ENCODE results near the gene MDGA2.
"Not testable (repeated sequence)": the region's sequence is repeated elsewhere in the genome, so short reads cannot be mapped to it uniquely, and the experiment has no call there.

MDGA2 gene

DNA sequence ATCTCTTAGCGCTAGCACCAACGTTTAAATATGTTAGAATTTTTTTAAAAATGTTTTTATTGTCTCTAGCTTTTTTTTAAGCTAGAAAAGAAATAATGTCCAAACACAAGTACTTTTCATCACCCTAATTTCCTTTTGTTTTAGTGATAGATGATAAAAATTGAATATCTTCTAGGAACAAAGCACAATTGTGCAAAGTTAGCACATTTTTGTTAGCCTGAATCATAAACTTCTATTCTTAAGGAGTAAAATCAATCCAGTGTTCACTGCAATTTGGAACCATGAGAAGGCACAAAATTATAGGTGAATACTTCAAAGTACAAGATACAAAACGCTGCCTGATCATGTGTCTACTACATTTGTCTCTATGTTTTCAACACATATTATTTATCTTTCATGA, 615.4 kb downstream of the MDGA2 start:
- no peak for DNase-seq

GRCh38 chr14:47057364-47057763, 618.0 kb downstream of the MDGA2 start:
- no peak for DNase-seq

DNA sequence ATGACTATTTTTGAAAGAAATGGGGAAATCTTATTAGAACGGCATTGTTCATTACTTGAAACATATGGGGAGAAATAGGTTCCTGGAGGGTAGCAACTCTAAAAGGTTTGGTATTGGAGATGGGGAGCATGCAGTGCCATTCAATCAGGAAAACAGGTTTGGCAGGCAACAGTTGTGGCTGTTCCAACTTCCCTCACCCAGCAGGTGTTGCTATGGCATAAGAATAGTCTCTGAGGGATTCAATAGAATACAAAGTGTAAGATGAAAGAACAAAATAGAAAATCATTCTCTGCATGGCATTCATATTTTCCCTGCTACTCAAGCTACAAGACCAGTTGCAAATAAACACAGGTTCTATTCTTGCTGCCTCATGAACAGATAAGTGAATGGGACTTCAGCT, 630.6 kb downstream of the MDGA2 start:
- no peak for DNase-seq

DNA sequence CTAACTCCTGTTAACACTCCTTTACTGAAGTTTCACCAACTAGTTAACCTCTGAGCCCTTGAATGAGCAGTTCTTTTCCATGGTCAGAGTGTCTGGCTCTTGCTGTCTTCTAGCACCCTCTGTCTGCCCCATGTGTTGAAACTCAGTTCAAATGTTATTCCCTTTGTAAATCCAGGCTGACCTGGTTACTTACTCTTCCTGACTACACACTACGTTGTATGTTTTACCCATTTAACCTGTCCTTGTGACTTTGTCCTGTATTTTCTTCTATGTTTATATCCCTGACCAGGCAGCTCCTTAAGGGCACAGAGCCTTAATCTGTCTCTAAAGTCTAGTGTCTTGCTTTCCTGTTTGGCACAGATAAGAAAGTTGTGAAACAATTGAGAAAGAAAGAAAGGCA, 634.9 kb downstream of the MDGA2 start:
- DNase-seq: no peak

DNA sequence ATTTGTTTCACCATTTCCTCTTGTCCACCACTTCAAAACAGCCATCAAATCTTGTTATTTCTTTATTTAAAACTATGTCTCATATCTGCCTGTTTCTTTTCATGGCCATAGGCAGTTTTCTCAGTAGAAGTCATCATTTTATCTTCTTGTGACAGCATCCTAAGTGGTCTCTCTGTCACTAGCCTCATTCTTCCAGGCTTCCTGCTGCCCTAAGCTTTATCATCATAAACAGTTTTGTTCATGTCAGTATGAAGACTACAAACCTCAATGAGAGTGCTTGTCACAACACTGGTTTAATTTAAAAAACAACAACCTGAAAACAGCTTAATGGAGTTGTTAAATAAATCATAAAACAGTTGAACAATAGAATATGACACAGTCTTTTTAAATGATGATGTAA, 636.1 kb downstream of the MDGA2 start:
- DNase-seq: no peak

- DNase-seq: no peak
Observed at GRCh38 chr14:47022721-47023120, 652.7 kb downstream of the MDGA2 start.

DNA sequence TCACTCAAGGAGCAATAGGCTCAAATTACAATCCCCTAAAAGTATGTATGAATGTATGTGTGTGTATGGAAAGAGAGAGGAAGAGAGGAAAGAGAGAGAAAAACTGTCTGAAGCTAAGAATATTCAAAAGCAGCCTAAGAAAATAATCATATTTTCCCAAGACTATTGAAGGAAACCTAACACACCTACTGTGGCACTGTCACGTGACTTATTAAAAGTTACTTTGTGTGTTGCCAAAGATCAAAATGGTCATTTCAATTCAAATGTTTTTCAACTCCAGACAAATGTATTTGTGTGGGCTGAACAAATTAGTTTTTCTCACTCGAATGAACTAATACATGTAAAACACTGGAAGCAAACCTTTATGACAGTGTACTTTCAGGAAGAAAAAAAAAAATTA, 654.9 kb downstream of the MDGA2 start:
- no peak for DNase-seq

- no peak for DNase-seq
Observed at GRCh38 chr14:47012533-47013280, 662.7 kb downstream of the MDGA2 start.

DNA sequence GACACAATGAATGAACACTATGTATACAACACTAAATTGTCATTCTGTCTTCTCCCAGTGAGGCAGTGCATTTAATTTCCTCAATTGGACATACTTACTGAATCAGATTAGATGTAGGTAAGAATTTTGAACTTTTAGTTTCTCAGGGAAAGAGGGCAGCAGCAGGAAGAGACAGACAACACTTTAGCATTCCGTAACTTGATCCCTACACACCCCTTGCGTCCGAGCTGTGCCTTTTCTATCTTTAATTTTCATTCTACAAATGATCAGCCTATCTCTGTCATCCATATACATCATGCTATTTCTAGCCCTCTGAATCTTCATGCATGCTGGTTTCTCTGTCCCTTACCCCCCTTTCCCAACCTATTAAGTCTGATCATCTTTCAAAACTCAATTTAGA, 665.8 kb downstream of the MDGA2 start:
- no peak for DNase-seq

DNA sequence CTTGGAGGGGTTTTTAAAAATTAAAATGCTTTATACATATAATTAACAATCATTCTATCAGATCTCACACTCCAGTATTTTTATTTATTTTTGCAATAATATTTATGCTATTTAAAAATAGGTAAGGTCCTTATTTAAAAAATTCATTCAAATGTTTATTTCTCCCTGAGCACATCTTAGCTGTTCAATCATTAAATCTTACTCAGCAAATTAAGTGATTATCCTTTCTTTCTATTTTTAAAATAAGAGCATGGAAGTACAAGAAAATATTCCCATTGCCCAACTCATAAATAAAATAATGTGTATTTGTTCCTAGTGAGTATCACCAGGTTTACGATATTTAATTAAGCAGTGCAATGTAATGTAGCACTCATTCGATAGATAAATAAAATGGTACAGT, 666.7 kb downstream of the MDGA2 start:
- no peak for DNase-seq

GRCh38 chr14:46999661-47000060, 675.7 kb downstream of the MDGA2 start:
- DNase-seq: no peak

- no peak for DNase-seq
Observed at GRCh38 chr14:46989566-46989965, 685.8 kb downstream of the MDGA2 start.

DNA sequence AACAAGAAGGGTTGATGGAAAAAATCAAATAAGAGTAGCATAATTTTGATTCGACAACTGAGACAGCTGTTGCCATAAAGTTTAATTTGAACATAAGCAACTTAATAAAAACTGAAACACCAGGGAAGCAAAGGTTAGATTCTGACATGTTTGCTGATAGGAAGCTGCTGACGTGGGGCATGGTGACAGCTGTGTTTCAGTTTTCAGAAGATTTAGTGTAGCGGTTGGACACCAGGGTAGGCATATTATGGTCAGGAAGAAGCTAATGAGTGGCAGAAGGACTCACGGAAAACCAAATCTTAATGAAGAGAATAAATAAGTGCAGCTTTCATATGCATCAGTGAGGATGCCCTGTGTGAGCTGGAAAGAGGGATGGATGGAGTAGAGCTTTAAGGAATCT, 687.1 kb downstream of the MDGA2 start:
- DNase-seq: no peak

DNA sequence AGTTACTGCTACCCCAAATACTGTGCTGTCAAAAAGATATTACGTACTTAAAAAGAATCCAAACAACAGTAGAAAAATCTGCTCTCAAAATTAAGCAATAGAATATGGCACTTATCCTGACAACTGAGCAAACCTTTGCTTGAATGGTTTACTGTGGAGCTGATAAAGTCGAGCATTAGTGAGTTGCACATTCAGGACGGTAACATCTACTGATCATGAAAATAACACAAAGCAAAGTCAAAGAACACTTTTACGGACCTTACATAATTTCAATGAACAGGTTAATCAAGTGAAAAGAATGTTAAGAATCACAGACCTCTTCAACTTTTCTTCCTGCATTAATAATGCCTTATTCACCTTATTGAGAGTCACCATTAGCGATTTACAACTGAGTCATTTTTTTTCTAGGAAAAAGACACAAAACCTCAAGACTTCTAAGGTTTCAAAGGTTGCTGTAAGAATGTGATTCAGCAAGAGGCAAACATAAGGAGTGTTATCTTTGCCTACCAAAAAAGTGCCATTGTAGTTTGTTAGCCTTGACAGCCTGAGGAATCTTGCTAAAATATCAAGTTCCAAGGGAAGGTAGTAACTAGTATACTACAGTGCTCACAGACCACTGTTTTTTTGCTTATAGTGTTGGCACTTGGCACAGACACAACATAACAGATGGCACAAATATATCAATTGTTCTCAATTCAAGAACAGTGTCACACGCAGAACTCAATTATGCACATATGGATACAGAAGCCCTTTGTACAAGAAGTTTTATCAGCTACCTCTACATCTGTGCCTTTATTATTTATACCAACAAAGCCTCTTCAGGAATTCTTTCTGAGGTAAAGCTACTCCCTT, 689.6 kb downstream of the MDGA2 start:
- no peak for DNase-seq

- DNase-seq: no peak
Observed at GRCh38 chr14:46973295-46973694, 702.1 kb downstream of the MDGA2 start.

DNA sequence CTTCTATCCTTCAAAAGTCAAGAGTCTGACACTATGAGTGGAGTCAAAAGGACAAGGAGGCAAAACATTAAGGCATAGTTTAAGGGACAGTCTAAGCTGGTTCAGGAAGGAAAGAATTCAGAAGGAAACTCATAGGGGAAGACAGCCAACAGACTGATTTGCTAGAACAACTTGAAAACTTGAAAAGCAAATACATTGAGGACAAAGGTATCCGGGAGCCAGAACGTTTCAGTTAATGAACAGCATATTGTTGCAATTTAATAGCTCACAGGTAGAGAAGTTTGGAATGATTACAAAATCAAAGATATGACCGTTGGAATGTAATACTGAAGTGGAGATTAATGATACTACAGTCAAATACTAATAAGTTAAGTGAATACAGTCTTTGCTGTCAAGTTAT, 711.0 kb downstream of the MDGA2 start:
- no peak for DNase-seq

GRCh38 chr14:46951103-46951502, 724.3 kb downstream of the MDGA2 start:
- DNase-seq: no peak

GRCh38 chr14:46940611-46941010, 734.8 kb downstream of the MDGA2 start:
- no peak for DNase-seq

- DNase-seq: no peak
Observed at GRCh38 chr14:46920542-46920941, 754.9 kb downstream of the MDGA2 start.

DNA sequence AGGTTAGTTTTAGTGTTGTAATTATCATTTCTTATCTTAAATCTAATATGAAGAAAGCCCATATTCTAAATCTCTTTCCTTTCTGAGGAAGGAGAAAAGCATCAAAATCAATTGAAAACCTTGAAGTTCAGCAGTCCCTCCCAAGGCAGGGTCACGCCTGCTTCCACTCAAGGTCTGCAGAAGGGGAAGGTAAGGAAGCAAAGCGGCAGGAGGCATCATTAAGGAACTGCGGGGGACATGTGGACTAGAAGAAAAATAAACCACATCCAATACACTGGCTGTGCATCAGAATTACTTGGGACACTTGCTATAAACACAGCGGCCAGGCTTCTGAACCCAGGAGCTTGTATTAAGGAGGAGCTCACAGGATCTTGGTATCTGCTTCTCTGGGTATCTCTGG, 759.9 kb downstream of the MDGA2 start:
- not testable (repeated sequence) for DNase-seq

GRCh38 chr14:46902837-46903236, 772.6 kb downstream of the MDGA2 start:
- DNase-seq: no peak

- DNase-seq: no peak
Observed at GRCh38 chr14:46894476-46894875, 780.9 kb downstream of the MDGA2 start.

DNA sequence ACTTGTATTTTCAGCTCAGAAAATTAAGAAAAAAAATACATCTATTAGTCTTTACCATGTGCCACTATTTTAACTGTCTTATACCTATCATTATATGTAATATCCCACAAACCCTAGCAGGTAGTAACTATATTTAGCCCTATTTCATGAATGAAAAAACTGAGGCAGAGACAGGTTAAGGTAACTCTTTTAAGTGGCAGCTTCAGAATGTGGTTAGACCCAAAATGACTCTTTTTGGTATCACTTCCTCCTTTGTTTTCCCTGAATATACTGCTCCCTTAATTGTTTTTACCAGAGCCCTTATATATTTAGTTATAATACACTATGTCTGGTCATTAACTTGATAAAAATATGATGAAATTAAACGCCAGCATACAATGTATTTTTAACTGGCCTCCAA, 788.3 kb downstream of the MDGA2 start:
- DNase-seq: no peak

GRCh38 chr14:46885566-46885965, 789.8 kb downstream of the MDGA2 start:
- DNase-seq: no peak

DNA sequence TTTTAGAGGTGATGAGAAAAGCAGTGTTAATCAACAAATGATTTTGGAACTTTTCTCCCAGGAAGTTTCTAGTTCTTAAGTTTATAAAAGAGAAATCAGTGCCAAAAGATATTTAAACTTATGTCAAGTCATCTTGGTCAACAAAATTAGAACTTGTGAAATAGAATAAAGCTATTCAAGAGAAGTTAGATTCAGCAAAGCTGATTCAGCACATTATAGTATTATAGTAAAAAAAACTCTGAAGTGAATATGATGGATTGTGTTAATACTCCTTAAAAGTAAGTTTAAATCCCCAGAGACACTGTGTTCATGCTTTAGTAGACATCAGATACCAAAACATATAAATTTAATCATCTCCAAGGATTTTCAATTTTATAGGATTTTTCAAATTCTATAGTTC, 813.7 kb downstream of the MDGA2 start:
- no peak for DNase-seq
